Omental fat pad (tissue), 4 donors: ENCODE data around the gene SLC39A11. TPM values are rescaled to one million over a fixed set of nuclear protein-coding genes. Genes with fewer than 3 reads are reported as not detected.

Experiments used
- ATAC-seq: fragments of 150-250 bp; one replicate; pipeline ENCODE4 v1.9.1; 2016; ENCODE audit warnings: mild to moderate bottlenecking, moderate library complexity; ENCODE audit not compliant: low FRiP score
- DNase-seq: peaks from one replicate; pipeline ENCODE4 v3.0.0-alpha.2; 2019; ENCODE audit warnings: low spot score
- total RNA-seq, 4 donors: library from RNA; depleted of rRNA; stranded (reverse); fragments of >200 nt; gene quantifications; one replicate each; pipeline ENCODE4 v1.1.0, GENCODE V29; 2016
- TF ChIP-seq, protein P1 (sequence below), 3 donors: fragments of 450-650 bp; IDR thresholded peaks; one replicate each; pipeline ENCODE4 v1.5.1; 2016 to 2017; ENCODE audit warnings: antibody characterized with exemption in 3 of 3, mild to moderate bottlenecking in 3 of 3, moderate library complexity in 2 of 3

SLC39A11 gene
- total RNA-seq, 4 donors from 2014 or later, result 18.8 to 42.4 (median 31.3) TPM

DNA sequence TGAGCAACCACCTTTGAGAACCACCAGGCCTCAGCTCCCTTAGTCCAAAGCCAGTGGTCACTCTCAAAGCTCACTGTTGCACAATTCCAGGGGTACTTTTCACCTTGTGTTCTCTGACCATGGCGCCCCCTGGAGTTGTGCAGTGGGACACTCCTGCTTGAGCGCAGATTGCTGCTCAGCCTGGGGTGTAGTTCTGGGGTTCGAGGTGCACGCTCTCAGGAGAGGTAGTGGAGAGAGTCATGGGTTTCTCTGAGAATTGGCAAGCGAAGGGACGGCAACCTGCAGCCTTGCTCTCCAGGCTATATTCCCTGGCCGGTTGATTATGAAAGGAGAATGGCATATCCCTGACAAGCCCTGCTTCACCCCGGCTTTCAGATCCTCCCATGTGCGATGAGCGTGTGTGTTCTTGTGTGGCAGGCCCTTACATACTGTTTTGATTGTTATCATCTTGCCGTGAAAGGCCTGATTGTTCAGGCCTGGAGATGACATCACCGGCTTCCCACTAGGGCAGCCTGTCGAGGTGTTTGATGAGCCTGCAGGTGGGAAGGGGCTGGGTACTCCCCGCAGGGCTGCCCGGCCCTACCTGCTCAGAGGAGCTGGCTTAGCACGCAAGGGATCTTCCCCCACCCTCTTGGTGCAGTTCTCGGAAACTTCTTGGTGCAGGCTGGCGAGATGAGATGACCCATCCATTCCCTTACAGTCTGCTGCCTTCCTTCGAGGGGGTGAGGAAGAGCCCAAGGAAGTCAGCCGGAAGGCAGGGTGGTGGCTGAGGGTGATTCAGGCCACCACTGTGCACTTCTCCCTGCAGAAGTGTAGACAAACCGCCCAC is 431.2 kb downstream of the SLC39A11 start:
- TF ChIP-seq, protein P1, sequence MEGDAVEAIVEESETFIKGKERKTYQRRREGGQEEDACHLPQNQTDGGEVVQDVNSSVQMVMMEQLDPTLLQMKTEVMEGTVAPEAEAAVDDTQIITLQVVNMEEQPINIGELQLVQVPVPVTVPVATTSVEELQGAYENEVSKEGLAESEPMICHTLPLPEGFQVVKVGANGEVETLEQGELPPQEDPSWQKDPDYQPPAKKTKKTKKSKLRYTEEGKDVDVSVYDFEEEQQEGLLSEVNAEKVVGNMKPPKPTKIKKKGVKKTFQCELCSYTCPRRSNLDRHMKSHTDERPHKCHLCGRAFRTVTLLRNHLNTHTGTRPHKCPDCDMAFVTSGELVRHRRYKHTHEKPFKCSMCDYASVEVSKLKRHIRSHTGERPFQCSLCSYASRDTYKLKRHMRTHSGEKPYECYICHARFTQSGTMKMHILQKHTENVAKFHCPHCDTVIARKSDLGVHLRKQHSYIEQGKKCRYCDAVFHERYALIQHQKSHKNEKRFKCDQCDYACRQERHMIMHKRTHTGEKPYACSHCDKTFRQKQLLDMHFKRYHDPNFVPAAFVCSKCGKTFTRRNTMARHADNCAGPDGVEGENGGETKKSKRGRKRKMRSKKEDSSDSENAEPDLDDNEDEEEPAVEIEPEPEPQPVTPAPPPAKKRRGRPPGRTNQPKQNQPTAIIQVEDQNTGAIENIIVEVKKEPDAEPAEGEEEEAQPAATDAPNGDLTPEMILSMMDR (IDR thresholded peaks at IDR 0.05), result no peak
- ATAC-seq, result no peak
- no peak for DNase-seq

DNA sequence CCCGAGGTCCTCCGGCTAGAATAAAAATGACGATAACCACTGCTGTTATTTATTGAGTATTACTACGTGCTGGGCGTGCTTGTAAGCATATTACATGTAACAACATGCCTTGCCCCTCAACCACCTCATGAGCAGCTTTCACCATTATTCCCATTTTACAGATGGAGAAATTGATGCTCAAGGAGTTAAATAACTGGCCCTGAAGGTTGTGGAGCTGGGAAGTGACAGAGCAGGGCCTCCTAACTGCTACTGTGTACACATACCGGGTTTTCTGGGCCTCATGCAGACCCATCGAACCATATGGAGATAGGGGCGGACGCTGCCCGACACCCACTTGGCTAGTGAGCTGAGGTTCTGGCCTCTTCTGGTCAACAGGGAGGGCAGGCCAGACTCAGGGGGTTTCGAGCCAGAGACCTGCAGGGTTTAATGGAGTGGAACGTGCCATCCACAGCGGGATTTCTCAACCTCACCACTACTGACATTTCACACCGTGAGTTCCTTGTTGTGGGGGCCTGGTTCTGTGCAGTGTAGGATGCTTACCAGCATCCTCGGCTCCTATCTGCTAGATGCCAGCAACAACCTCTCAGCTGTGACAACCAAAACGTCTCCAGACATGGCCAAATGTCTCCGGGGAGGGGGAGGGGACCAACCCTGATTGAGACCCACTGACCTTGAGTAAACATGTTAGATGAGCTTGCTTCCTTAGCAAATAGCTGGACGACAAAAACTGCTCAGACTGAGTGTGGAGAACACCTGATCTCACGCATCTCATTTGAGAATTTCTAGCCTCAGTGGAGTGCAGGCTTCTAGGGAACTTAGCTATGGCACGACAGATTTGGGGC is 432.0 kb downstream of the SLC39A11 start:
- TF ChIP-seq, protein P1 (IDR thresholded peaks at IDR 0.05), result no peak
- ATAC-seq (no peak), DNase-seq (no peak)

DNA sequence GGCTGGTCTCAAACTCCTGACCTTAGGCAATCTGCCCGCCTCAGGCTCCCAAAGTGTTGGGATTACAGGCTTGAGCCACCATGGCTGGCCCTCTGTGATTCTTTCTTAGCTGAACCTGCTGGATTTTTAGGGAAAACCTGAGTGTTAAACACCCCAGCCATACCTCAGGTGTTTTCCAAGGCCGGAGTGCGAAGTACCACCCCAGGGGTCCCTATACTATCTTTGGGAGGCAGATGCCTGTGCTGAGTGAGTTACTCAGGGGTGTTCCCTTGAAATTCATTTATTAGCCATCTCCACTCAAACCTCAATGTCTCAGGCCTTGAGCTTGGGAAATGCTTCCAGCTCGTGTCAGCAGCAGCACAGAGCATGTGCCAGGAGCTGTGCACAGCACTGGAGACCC is 432.7 kb downstream of the SLC39A11 start:
- TF ChIP-seq, protein P1 (IDR thresholded peaks at IDR 0.05), result no peak
- DNase-seq (no peak), ATAC-seq (no peak)

DNA sequence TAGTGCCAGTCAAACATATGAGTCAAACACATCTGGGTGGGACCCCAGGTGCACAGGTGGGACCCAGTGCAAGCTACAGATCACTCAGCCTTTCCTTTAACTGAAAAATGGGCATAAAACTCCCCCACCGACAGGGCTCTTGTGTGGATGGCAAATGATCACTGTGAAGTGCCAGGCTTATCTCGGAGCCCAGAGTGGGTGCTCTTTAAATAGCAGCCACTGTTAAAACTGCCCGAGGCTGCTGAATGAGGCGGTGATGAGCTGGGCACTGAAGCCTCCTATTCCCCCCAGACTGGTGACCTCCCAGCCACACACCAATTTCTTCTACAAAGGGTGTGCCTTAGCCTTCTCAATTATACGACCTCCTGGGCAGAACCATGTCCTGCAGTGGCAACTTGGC is 433.8 kb downstream of the SLC39A11 start:
- DNase-seq, result no peak
- TF ChIP-seq, protein P1 (IDR thresholded peaks at IDR 0.05), result no peak
- no peak for ATAC-seq

DNA sequence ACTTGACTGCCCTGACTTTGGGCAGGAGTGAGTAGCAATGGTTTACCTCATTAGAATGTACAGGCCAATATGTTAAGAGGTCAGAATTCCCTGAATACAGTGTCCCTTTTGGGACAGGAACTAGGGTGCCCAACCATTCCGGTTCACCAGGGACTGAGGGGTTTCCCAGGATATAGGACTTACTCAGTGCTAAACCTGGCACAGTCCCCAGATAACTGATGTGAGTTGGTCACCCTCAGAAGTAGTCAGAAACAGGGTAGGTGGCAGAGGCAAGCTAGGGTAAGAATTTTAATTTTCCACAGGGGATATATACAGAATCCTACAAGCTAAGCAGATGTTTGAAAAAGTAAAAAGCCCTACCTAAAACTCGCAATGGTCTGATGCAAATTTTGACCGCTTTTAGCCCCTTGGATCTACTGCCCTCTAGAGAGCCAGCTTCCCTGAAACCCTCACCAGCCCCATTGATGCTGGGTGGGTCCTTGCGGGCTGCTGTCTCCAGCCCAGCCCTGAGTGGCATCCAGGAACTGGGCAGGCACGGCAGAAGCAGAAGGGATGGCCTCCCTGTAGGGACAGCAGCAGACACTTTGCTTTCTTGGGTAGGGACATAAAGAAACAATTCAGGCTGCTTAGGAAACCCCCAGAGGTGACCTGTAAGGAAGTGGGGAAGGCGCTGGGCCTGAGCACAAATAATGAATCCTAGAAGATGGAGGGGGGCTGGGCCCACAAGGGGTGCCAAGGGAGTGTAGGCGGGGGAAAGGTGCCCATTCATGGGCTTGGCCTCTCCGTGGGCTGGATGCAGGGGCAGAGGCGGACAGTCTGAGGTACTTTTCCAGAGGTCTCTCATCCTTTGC is 434.8 kb downstream of the SLC39A11 start:
- DNase-seq (no peak), ATAC-seq (no peak)
- TF ChIP-seq, protein P1 (IDR thresholded peaks at IDR 0.05), result no peak

DNA sequence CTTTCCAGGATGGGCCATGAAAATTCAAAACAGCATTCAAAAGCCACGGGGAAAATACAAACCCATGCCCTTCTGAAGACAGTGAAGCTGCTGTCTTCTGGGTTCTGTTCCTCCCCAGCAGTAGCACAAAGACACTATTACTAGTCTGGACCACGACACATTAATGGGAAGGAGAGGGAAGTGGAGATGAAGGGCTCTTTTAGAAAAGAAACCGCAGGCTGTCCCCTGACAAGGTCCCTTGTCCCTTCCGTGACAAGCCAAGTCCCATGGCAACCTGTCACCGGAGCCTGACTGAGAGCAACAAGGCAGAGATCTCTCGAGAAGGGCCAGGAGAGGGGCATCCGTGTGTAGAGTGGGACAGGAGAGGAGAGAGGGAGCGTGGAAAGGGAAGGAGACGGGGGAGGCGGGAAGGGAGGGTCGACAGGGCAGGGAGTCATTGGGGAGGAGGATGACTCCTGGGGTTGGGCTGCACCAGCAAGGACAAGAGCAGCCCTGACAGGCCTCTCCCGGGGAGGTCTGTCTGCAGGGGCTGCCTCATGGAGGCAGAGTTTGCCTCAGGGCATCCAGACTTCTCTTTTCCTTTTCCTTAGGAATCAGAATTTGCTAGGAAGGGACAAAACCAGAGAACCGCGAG is 436.2 kb downstream of the SLC39A11 start:
- TF ChIP-seq, protein P1 (IDR thresholded peaks at IDR 0.05), result no peak
- no peak for DNase-seq
- ATAC-seq, result no peak
